ENCODE data around the gene ZNF185.
A peak's percentile ranks its signal among the peaks of the same experiment; 100 is the strongest.
"Not testable (repeated sequence)": the region's sequence is repeated elsewhere in the genome, so short reads cannot be mapped to it uniquely, and the experiment has no call there.

ZNF185 gene

DNA sequence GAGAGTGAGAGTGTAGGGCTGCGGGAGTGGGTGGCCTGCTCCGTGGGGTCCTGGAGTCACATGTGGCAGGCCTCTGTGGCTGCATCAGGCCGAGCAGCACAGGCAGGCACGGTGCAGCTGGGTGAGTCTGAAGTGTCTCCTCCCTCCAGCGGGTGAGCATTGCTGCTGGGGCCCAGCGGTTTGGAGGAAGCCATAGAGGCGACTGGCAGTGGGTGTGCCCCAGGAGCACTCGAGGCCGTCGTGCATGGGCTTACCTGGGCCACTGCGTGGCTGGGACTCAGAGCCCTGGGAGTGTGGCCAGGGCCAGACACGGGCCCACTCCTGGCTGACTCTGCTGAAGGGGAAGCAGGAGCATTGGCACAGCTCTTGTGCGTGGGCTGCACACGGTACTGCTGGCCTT is 10.6 kb downstream of the ZNF185 start:
- ChIA-PET CTCF (no interaction called here), POLR2A (no interaction called here)
- TF ChIP-seq ZNF2 (tag by site-specific recombination; IDR thresholded peaks at IDR 0.05): no peak
- no peak for TF ChIP-seq ZNF423 (tag by site-specific recombination; IDR thresholded peaks at IDR 0.05)
- TF ChIP-seq KLF9 (tag by site-specific recombination; IDR thresholded peaks at IDR 0.05; ENCODE audit: low read depth): no peak
- no peak for TF ChIP-seq SP3 (tag by site-specific recombination; IDR thresholded peaks at IDR 0.05)
- no peak for TF ChIP-seq ZNF16 (tag by site-specific recombination; IDR thresholded peaks at IDR 0.05; ENCODE audit: low read depth)
- TF ChIP-seq ZNF529 (tag by site-specific recombination; IDR thresholded peaks at IDR 0.05; ENCODE audit: insufficient replicate concordance): no peak
- TF ChIP-seq, protein P1, sequence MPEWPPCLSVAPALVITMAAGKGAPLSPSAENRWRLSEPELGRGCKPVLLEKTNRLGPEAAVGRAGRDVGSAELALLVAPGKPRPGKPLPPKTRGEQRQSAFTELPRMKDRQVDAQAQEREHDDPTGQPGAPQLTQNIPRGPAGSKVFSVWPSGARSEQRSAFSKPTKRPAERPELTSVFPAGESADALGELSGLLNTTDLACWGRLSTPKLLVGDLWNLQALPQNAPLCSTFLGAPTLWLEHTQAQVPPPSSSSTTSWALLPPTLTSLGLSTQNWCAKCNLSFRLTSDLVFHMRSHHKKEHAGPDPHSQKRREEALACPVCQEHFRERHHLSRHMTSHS (tag by site-specific recombination; IDR thresholded peaks at IDR 0.05): no peak
- TF ChIP-seq ZNF639 (tag by site-specific recombination; IDR thresholded peaks at IDR 0.05): no peak
- no peak for TF ChIP-seq ZNF175 (tag by site-specific recombination; IDR thresholded peaks at IDR 0.05)
- TF ChIP-seq ZSCAN16 (tag by site-specific recombination; IDR thresholded peaks at IDR 0.05): no peak
- TF ChIP-seq ZNF544 (tag by site-specific recombination; IDR thresholded peaks at IDR 0.05): no peak
- TF ChIP-seq ZNF350 (tag by site-specific recombination; IDR thresholded peaks at IDR 0.05): no peak
- TF ChIP-seq, protein P2, sequence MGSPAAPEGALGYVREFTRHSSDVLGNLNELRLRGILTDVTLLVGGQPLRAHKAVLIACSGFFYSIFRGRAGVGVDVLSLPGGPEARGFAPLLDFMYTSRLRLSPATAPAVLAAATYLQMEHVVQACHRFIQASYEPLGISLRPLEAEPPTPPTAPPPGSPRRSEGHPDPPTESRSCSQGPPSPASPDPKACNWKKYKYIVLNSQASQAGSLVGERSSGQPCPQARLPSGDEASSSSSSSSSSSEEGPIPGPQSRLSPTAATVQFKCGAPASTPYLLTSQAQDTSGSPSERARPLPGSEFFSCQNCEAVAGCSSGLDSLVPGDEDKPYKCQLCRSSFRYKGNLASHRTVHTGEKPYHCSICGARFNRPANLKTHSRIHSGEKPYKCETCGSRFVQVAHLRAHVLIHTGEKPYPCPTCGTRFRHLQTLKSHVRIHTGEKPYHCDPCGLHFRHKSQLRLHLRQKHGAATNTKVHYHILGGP (tag by site-specific recombination; IDR thresholded peaks at IDR 0.05): no peak
- no peak for TF ChIP-seq ZNF138 (tag by site-specific recombination; IDR thresholded peaks at IDR 0.05; ENCODE audit: borderline replicate concordance)
- TF ChIP-seq ZNF248 (tag by site-specific recombination; IDR thresholded peaks at IDR 0.05): no peak
- TF ChIP-seq ZBTB17 (tag by site-specific recombination; IDR thresholded peaks at IDR 0.05): no peak
- no peak for TF ChIP-seq GLI2 (tag by site-specific recombination; IDR thresholded peaks at IDR 0.05; ENCODE audit: borderline replicate concordance, low read depth)
- TF ChIP-seq ZNF169 (tag by site-specific recombination; IDR thresholded peaks at IDR 0.05): no peak
- no peak for TF ChIP-seq MYNN (tag by site-specific recombination; IDR thresholded peaks at IDR 0.05; ENCODE audit: borderline replicate concordance)
- no peak for TF ChIP-seq ZNF132 (tag by site-specific recombination; IDR thresholded peaks at IDR 0.05; ENCODE audit: borderline replicate concordance)
- H3K9me3 ChIP-seq (ENCODE audit: control insufficient read depth, insufficient read depth, low read depth, low read length): no peaks in the 10 kb centered on the region
- H3K4me1 ChIP-seq (ENCODE audit: control insufficient read depth, insufficient read depth, low read length): no peaks in the 10 kb centered on the region
- H3K36me3 ChIP-seq (ENCODE audit: control insufficient read depth in 2 of 2, insufficient read depth in 1 of 2, low read length in 2 of 2): no peaks in the 10 kb centered on the region
- H3K4me3 ChIP-seq (ENCODE audit: low read depth, low read length): no peak overlapping the region
- no peak overlapping the region for H3K27ac ChIP-seq (ENCODE audit: extremely low read depth, low read depth, low read length)

DNA sequence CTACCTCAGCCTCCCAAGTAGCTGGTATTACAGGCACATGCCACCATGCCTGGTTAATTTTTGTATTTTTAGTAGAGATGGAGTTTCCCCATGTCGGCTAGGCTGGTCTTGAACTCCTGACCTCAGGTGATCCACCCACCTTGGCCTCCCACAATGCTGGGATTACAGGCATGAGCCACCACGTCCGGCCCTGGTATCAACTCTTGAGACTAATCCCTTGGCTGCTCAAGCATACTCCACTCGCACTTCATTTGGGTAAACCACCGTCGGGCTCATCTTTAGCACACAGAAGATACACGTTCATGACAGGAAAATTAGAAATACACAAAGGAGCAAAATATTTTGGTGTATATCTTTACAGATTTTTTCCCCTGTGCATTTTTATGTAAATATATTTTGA is 12.2 kb downstream of the ZNF185 start:
- POLR2A ChIA-PET; H3K9me3 ChIP-seq (ENCODE audit: control insufficient read depth, insufficient read depth, low read depth, low read length); H3K4me1 ChIP-seq (ENCODE audit: control insufficient read depth, insufficient read depth, low read length); H3K4me3 ChIP-seq (ENCODE audit: low read depth, low read length); H3K36me3 ChIP-seq (ENCODE audit: control insufficient read depth in 2 of 2, insufficient read depth in 1 of 2, low read length in 2 of 2); H3K27ac ChIP-seq (ENCODE audit: extremely low read depth, low read depth, low read length); CTCF ChIA-PET: not testable (repeated sequence)

DNA sequence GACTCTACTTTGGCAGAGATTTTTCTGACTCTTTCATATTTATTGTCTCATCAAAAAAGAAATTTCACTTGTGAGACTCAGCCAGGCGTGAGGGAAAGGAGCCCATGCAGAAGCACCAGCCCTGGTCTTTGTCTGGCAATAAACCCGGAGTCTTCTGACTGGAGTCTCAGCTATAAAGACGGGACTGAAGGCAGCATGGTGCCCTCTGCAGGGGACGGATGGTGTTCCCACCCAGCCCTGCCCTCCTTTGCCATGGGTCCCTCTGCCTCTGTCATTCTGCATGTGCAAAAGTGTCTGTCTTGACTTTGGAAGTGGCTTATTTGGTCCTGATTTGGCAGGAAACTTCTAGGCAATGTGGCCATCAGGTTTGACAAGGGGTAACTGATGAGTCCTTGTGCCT is 14.2 kb downstream of the ZNF185 start:
- no peaks in the 10 kb centered on the region for H3K36me3 ChIP-seq (ENCODE audit: control insufficient read depth in 2 of 2, insufficient read depth in 1 of 2, low read length in 2 of 2)
- H3K4me1 ChIP-seq (ENCODE audit: control insufficient read depth, insufficient read depth, low read length): no peaks in the 10 kb centered on the region
- TF ChIP-seq ZNF10 (tag by site-specific recombination; IDR thresholded peaks at IDR 0.05) (0 out of 2 replicates have a peak, but pooled peaks have one; percentile 17), ZSCAN23 (tag by site-specific recombination; IDR thresholded peaks at IDR 0.05) (no peak)
- ChIA-PET CTCF (interaction anchor here (0.9 to 1.6 kb wide), 5 partner anchors 11 to 72 kb away, joined by 3 to 5 read pairs (median 5); no protein-coding TSS in a partner anchor), POLR2A (no interaction called here)
- H3K27ac ChIP-seq (ENCODE audit: extremely low read depth, low read depth, low read length): no peak overlapping the region
- H3K9me3 ChIP-seq (ENCODE audit: control insufficient read depth, insufficient read depth, low read depth, low read length): no peaks in the 10 kb centered on the region
- H3K4me3 ChIP-seq (ENCODE audit: low read depth, low read length): no peak overlapping the region
